GM12878 (cell line): ENCODE results near the gene NLGN3. TPM values are rescaled to one million over a fixed set of nuclear protein-coding genes. Genes with fewer than 3 reads are reported as not detected.

Source experiments
- BHLHE40 ChIP-seq, 2 experiments: fragments of 450-650 bp in 1 of 2; IDR thresholded peaks; 2 replicates each; pipeline ENCODE4 v1.6.1; 2011 to 2017; ENCODE audit warnings: low read depth in 2 of 2, borderline replicate concordance in 1 of 2, improper control_type of control experiment in 1 of 2, low read length in 1 of 2, mild to moderate bottlenecking in 1 of 2
- CHD4 ChIP-seq: fragments of 200-600 bp; sonication (generic); IDR thresholded peaks from 2 replicates; pipeline ENCODE4 v1.6.1; 2016; ENCODE audit warnings: mild to moderate bottlenecking
- EGR1 ChIP-seq, 2 experiments: IDR thresholded peaks; 1 replicate in 1 of 2; 2 replicates in 1 of 2; pipeline ENCODE4 v1.6.1; 2011 to 2012; ENCODE audit warnings: low read depth in 2 of 2, low read length in 2 of 2, borderline replicate concordance in 1 of 2, mild to moderate bottlenecking in 1 of 2, moderate library complexity in 1 of 2
- HDGF ChIP-seq: fragments of 450-650 bp; IDR thresholded peaks from 2 replicates; pipeline ENCODE4 v1.6.1; 2016; ENCODE audit warnings: antibody characterized with exemption
- IKZF1 ChIP-seq: fragments of 450-650 bp; conservative IDR thresholded peaks from 2 replicates; pipeline ENCODE4 v1.6.1; 2017; ENCODE audit warnings: antibody characterized with exemption, mild to moderate bottlenecking
- IKZF2 ChIP-seq, 2 experiments: fragments of 450-650 bp; IDR thresholded peaks; 2 replicates each; pipeline ENCODE4 v1.6.1; 2017; ENCODE audit warnings: mild to moderate bottlenecking in 2 of 2, moderate library complexity in 2 of 2
- MTA2 ChIP-seq: fragments of 450-650 bp; IDR thresholded peaks from 2 replicates; pipeline ENCODE4 v1.6.1; 2016; ENCODE audit warnings: low read depth, mild to moderate bottlenecking, moderate library complexity
- MXI1 ChIP-seq: fragments of 150-350 bp; IDR thresholded peaks from 2 replicates; pipeline ENCODE4 v1.6.1; 2011; ENCODE audit warnings: low read depth, mild to moderate bottlenecking, inconsistent platforms, low read length, improper control_type of control experiment
- NBN ChIP-seq: fragments of 450-650 bp; IDR thresholded peaks from 2 replicates; pipeline ENCODE4 v1.6.1; 2016
- NR2F1 ChIP-seq: fragments of 450-650 bp; conservative IDR thresholded peaks from 2 replicates; pipeline ENCODE4 v1.6.1; 2017; ENCODE audit warnings: mild to moderate bottlenecking
- POLR2AphosphoS5 ChIP-seq: IDR thresholded peaks from 2 replicates; pipeline ENCODE4 v1.6.1; 2011; ENCODE audit warnings: mild to moderate bottlenecking, low read length, inconsistent platforms
- RCOR1 ChIP-seq: conservative IDR thresholded peaks from 2 replicates; pipeline ENCODE4 v1.6.1; 2012; ENCODE audit warnings: low read depth, low read length, improper control_type of control experiment
- RFX5 ChIP-seq: IDR thresholded peaks from 2 replicates; pipeline ENCODE4 v1.6.1; 2011; ENCODE audit warnings: low read depth, low read length, improper control_type of control experiment
- RUNX3 ChIP-seq: IDR thresholded peaks from 2 replicates; pipeline ENCODE4 v1.6.1; 2012; ENCODE audit warnings: low read length, inconsistent platforms
- SRF ChIP-seq, 2 experiments: IDR thresholded peaks; 2 replicates each; pipeline ENCODE4 v1.6.1; 2011; ENCODE audit warnings: low read depth in 2 of 2, low read length in 2 of 2, mild to moderate bottlenecking in 1 of 2, moderate library complexity in 1 of 2
- STAT1 ChIP-seq: fragments of 450-650 bp; conservative IDR thresholded peaks from 2 replicates; pipeline ENCODE4 v1.6.1; 2014; ENCODE audit warnings: antibody characterized with exemption, mild to moderate bottlenecking
- TBL1XR1 ChIP-seq: IDR thresholded peaks from 2 replicates; pipeline ENCODE4 v1.6.1; 2012; ENCODE audit warnings: low read depth, low read length, improper control_type of control experiment
- TCF12 ChIP-seq: IDR thresholded peaks from 2 replicates; pipeline ENCODE4 v1.6.1; 2011; ENCODE audit warnings: low read depth, mild to moderate bottlenecking, low read length
- WRNIP1 ChIP-seq: IDR thresholded peaks from 2 replicates; pipeline ENCODE4 v1.6.1; 2011; ENCODE audit warnings: low read depth, low read length, improper control_type of control experiment, borderline replicate concordance
- ZNF274 ChIP-seq: IDR thresholded peaks from one replicate; pipeline ENCODE4 v1.8.0; 2011; ENCODE audit not compliant: insufficient read length, insufficient read depth
- polyA plus RNA-seq, 11 experiments: library from polyadenylated mRNA; depleted of rRNA in 4 of 11; unstranded in 6 of 11; stranded (reverse) in 5 of 11; fragments of >200 nt; fragmentation: Nextera tagmentation in 4 of 11; fragmentation: Illumina TruSeq in 1 of 11; extraction: Ambion mirVana in 4 of 11; extraction: Trizol in 1 of 11; gene quantifications; 1 replicate in 1 of 11; 2 replicates in 10 of 11; pipeline versions ENCODE4 v1.2.1 to v1.2.3, GENCODE V29; 2011 to 2016; ENCODE audit warnings: inconsistent platforms in 2 of 11, missing spikeins in 2 of 11, low read depth in 1 of 11
- total RNA-seq, 4 experiments: library from RNA; depleted of rRNA in 3 of 4; stranded (reverse); fragments of >200 nt in 3 of 4; fragmentation: Illumina TruSeq in 1 of 4; extraction: Trizol in 1 of 4; gene quantifications; 2 replicates each; pipeline versions ENCODE4 v1.2.1 to v1.2.3, GENCODE V29; 2013 to 2021
- TF ChIP-seq, protein P1 (sequence below): fragments of 450-650 bp; IDR thresholded peaks from 2 replicates; pipeline ENCODE4 v1.6.1; 2017; ENCODE audit warnings: borderline replicate concordance
- TF ChIP-seq, protein P2 (sequence below): fragments of 450-650 bp; IDR thresholded peaks from 2 replicates; pipeline ENCODE4 v1.6.1; 2017; ENCODE audit warnings: mild to moderate bottlenecking, moderate library complexity

The NLGN3 gene
- total and polyA plus RNA-seq, 10 of the 15 experiments (the other 5 are each of a cell fraction or from before 2014, with no cell fraction given), result 0.07 to 0.73 (median 0.28) TPM

DNA sequence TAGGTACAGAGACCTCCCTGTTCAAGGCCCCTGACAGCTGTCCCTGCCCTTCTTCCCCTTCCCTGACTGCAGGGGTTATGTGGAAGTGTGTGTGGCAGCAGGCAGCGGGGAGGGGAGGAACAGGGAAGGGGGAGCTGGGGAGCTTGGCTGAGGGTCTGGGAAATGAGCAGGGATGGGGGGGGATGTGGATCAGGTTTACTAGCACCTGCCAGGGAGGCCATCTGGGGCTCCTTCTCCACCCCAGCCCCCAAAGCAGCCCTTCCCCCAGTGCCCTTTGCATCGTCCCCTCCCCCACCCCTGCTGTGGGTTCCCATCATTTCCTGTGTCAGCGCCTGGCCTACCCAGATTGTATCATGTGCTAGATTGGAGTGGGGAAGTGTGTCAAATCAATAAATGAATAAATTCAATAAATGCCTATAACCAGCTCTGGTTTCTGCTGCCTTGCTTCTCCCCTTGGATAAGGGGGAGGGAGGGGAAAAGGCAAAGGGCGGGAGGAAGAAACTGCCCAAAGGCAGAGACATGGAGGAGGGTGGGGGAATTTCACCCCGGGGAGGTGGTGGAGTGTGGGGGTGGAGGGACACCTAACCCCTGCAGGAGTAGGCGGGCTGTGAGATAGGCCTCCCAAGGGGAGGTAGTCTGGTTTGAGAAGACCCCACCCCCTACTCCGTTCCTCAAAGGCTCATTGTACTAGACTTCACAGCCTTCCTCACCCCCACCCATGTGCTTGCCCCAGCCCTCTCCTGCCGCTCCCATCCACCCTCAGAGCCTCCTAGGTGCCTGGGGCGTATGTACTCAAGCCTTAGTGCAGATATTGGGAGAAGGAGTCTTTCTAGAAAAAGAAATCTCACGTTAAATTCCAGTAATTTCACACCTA is 41.3 kb upstream of the NLGN3 start (continued):
- TF ChIP-seq IKZF1 (peak; percentile 36), TCF12 (peak; percentile 36; the same call in 1 of the 2 replicates), RUNX3 (peak; percentile 72), EGR1 (IDR thresholded peaks at IDR 0.05; ENCODE audit: borderline replicate concordance in 1 of 2, low read depth in 2 of 2, low read length in 2 of 2) (peak in 1 of 2 experiments; percentile 87; a peak in 2 of 3 replicates), NR2F1 (0 out of 2 replicates have a peak, but pooled peaks have one; percentile 19), SRF (IDR thresholded peaks at IDR 0.05; ENCODE audit: low read depth in 2 of 2, low read length in 2 of 2) (no peak), WRNIP1 (no peak), RCOR1 (no peak), TBL1XR1 (0 out of 2 replicates have a peak, but pooled peaks have one; percentile 34), STAT1 (no peak), CHD4 (no peak), HDGF (0 out of 2 replicates have a peak, but pooled peaks have one; percentile 23), RFX5 (no peak), NBN (0 out of 2 replicates have a peak, but pooled peaks have one; percentile 63), MXI1 (no peak), ZNF274 (no peak), MTA2 (peak; percentile 50), IKZF2 (IDR thresholded peaks at IDR 0.05) (peak; percentile 49 to 70; a peak in 3 of 4 replicates), POLR2AphosphoS5 (no peak), BHLHE40 (IDR thresholded peaks at IDR 0.05; ENCODE audit: borderline replicate concordance in 1 of 2, low read depth in 2 of 2, low read length in 1 of 2) (0 out of 4 replicates have a peak, but pooled peaks of 1 of the 2 experiments have one; percentile 29)
- TF ChIP-seq, protein P1, sequence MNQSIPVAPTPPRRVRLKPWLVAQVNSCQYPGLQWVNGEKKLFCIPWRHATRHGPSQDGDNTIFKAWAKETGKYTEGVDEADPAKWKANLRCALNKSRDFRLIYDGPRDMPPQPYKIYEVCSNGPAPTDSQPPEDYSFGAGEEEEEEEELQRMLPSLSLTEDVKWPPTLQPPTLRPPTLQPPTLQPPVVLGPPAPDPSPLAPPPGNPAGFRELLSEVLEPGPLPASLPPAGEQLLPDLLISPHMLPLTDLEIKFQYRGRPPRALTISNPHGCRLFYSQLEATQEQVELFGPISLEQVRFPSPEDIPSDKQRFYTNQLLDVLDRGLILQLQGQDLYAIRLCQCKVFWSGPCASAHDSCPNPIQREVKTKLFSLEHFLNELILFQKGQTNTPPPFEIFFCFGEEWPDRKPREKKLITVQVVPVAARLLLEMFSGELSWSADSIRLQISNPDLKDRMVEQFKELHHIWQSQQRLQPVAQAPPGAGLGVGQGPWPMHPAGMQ, result no peak
- TF ChIP-seq, protein P2, sequence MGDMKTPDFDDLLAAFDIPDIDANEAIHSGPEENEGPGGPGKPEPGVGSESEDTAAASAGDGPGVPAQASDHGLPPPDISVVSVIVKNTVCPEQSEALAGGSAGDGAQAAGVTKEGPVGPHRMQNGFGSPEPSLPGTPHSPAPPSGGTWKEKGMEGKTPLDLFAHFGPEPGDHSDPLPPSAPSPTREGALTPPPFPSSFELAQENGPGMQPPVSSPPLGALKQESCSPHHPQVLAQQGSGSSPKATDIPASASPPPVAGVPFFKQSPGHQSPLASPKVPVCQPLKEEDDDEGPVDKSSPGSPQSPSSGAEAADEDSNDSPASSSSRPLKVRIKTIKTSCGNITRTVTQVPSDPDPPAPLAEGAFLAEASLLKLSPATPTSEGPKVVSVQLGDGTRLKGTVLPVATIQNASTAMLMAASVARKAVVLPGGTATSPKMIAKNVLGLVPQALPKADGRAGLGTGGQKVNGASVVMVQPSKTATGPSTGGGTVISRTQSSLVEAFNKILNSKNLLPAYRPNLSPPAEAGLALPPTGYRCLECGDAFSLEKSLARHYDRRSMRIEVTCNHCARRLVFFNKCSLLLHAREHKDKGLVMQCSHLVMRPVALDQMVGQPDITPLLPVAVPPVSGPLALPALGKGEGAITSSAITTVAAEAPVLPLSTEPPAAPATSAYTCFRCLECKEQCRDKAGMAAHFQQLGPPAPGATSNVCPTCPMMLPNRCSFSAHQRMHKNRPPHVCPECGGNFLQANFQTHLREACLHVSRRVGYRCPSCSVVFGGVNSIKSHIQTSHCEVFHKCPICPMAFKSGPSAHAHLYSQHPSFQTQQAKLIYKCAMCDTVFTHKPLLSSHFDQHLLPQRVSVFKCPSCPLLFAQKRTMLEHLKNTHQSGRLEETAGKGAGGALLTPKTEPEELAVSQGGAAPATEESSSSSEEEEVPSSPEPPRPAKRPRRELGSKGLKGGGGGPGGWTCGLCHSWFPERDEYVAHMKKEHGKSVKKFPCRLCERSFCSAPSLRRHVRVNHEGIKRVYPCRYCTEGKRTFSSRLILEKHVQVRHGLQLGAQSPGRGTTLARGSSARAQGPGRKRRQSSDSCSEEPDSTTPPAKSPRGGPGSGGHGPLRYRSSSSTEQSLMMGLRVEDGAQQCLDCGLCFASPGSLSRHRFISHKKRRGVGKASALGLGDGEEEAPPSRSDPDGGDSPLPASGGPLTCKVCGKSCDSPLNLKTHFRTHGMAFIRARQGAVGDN, result peak; percentile 17; the same call in 1 of the 2 replicates
